GM18505 (cell line): ENCODE measurements around the gene MEIS2.

Experiments used
- ATAC-seq: cut with Tn5 transposase; IDR thresholded peaks from one replicate; pipeline ENCODE4 v1.9.1; 2021; ENCODE audit not compliant: unreplicated experiment
- POLR2A ChIP-seq: IDR thresholded peaks from 4 replicates; pipeline ENCODE4 v1.6.1; 2011; ENCODE audit warnings: borderline replicate concordance; ENCODE audit not compliant: insufficient read depth, insufficient read length; ENCODE audit errors: extremely low read depth

The MEIS2 gene

DNA sequence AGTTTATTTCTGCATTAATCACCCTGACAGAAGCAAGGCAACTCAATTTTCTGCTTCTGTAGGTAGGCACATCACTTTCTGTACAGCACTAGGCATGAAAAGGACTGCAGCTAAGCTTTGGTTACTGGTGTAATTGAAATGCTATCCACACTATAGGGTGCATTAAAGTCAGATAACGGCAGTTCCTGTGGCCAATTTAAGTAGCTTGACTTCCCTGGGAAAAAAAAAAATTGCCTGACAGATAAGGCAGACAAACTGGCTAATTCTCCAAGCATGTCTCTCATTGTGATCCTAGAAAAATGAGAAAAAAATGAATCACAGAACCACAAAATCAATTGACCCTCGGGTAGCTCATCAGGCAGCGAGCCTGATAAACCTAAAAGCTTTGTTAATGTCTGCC, 151.4 kb downstream of the MEIS2 start:
- no peak for TF ChIP-seq POLR2A
- no peak for ATAC-seq

DNA sequence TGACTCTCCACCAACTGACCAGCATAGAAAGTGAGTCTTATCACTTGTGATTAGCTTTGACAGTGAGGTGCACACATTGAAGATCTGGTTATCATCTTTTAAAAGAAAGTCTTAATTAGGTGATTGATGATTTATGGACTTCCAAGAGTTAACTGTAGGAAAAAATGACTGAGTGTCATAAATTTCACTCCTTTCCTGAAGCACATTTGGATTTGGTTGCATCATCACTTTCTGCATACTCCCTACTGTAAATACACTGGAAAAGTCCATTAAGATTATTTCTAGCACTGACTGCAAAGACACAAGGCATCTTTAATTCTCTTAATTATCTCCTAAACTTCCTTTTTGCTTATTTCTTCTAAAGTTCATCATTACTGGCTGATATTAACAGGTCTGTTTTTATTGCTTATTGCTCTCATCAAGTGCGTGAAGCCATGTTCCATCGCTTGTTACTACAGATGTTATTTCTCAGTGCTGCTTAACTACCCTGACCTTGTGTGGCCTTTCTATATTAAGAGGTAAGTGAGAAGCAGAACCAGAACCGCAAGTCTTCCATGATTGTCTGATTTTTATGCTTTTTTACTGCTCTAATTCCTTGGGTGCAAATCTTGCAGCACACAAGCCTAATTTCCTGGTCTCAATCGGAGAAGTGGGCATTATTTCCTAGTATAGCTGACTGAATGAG, 153.2 kb downstream of the MEIS2 start:
- TF ChIP-seq POLR2A: no peak
- no peak for ATAC-seq

- TF ChIP-seq POLR2A: no peak
- no peak for ATAC-seq
Observed at GRCh38 chr15:36944442-36944841, 155.9 kb downstream of the MEIS2 start.

DNA sequence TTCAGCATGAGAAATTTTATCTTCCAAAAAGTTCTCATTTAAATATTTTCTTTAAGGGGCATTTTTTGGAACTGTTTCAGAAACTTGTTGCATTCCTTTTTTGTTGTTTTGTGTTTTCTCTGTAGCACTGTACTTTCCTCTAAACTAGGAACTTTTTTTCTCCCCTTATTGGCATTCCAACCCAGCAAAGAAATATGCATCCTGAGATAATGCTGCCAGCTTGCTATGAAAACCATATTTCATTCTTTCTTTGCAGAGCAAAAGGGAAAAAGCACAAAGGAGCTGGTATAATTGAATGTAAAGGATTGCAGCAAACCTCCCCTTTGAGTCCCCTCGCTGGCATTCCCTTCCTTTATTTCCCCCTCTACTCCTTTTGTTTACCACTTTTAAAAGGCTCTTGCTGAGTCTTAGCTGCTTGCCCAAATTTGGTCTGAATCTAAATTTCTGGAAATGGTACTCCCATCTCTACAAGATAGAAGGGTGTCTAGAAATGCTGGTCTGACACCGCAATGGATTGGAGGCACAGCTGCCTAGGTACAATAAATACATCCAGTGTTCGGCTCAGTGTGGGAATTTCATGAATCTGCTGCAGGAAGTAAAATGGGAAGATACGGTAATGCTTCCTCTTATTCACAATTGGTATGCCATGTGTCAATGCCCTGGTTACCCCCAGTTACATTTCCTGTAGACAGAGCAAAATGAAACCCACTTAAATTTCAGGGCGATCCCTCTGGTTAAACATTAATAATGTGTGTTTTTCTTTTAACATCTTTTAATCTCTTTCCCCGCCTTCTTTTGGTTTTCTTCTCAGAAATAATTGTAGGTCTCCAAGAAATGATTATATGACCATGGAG, 156.6 kb downstream of the MEIS2 start:
- TF ChIP-seq POLR2A: no peak
- no peak for ATAC-seq

- TF ChIP-seq POLR2A: no peak
- no peak for ATAC-seq
Observed at GRCh38 chr15:36942248-36942827, 158.0 kb downstream of the MEIS2 start.

- ATAC-seq: no peak
- TF ChIP-seq POLR2A: no peak
Observed at GRCh38 chr15:36941798-36942197, 158.6 kb downstream of the MEIS2 start.

DNA sequence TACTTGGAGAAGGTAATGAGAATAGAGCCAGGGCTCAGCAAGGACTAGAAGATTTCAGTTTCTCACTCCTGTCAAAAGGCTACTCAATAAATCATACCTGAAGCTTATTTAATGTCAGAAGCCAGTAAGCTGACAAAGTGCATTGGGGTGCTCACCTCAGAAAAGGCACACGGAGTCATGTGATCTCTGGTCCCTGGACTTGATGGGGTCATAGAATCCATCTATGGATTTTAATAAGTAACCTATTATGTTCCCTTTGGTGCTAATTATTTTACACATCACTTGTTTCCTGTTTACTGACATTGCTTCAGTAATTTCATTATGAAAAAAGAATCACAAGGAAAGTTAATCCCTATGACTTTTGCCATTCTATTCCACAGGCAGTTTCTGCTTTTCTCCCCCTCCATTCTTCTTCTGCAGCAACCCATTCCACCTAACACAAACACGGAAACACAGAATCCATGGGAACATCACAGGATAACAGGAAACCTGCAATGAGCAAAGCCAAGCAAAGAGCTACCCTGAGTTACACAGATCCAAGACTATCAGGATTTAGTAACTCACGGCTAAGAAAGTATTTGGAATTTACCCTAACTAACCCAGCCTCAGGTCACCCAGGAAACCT, 159.6 kb downstream of the MEIS2 start:
- no peak for ATAC-seq
- no peak for TF ChIP-seq POLR2A

DNA sequence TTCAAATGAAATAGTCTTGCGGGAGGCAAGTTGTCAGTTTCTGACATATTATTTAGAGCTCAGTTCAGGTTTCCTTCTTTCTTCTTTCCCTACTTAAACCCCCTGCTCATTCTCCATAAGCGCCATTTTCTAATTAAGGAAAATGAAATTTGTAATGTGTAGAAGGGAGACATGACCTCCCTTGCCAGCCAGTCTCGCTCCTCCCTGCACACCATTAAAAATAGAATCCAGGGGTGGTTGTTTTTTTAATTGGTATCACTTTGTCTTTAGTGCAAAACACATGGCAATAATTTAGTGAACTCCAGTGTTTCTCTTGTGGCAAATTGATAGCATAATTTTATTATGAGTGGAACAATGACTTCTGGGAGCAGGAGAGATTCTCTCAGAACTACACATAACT, 160.1 kb downstream of the MEIS2 start:
- no peak for TF ChIP-seq POLR2A
- ATAC-seq: no peak

DNA sequence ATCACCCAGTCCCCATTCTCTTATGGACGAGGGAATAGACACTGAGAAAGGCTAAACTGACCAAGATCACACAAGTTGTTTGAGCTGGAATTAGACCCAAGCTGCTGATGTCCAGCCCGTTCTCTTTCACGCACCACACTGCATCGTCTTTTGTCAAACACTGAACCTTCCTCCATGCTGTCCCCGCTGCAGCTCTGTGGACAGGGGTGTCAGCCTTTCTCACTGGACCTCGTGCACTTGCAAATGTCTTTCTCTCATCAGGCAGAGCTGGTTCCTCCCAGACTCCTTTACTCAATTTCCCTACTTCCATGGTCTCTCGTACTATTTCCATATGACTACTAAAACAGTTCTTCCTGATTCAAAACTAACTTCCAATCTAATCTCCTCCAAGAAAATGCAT, 161.6 kb downstream of the MEIS2 start:
- TF ChIP-seq POLR2A: no peak
- no peak for ATAC-seq

DNA sequence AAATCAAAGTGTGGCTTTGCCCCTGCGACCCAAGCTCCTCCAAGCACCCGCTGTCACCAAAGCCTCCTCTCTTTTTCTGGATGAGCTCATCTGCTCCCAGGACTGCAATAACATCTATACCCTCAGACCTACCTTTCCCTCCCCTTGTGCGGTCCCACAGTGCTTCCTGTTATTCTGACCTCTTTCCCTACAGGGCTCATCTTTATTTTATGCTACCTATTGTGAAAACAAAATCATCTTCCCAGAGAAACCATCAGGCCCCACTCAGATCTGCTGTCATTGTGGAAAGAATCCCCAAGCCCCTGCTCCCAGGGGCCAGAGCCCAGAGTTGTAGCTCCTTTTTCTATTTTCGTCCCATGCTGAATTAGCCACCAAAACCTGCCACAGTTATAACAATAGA, 162.2 kb downstream of the MEIS2 start:
- TF ChIP-seq POLR2A: no peak
- ATAC-seq: no peak

- no peak for TF ChIP-seq POLR2A
- ATAC-seq: no peak
Observed at GRCh38 chr15:36936613-36937012, 163.7 kb downstream of the MEIS2 start.

GRCh38 chr15:36933255-36933990, 166.9 kb downstream of the MEIS2 start:
- no peak for TF ChIP-seq POLR2A
- no peak for ATAC-seq

GRCh38 chr15:36932070-36932469, 168.3 kb downstream of the MEIS2 start:
- TF ChIP-seq POLR2A: no peak
- ATAC-seq: no peak

GRCh38 chr15:36931434-36931833, 168.9 kb downstream of the MEIS2 start:
- TF ChIP-seq POLR2A: no peak
- ATAC-seq: no peak

DNA sequence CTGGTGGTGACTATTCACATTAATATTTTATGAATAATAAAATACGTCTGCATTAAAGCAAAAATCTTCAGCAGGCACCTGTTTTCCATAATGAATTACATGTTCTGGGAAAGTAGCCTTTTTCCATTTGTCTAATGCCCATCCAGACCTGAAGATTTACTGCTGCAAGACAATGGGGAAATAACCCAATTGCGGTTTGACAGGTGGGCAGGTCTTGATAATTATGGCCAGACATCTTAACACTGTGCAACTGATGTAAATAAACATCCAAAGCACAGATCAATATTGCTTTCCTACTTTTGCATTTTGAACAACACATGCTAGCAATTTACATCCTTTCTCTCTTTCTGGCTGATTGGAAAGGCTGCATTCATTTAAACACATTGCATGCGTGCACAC, 173.9 kb downstream of the MEIS2 start:
- no peak for ATAC-seq
- TF ChIP-seq POLR2A: no peak
